ENCODE data around the gene FRG1.
"Not testable (repeated sequence)": the region's sequence is repeated elsewhere in the genome, so short reads cannot be mapped to it uniquely, and the experiment has no call there.

Gene FRG1

GRCh38 chr4:189985651-189986243 is 45.1 kb downstream of the FRG1 start:
- DNase-seq: not testable (repeated sequence)

GRCh38 chr4:189988877-189989431 is 48.3 kb downstream of the FRG1 start:
- no peak for DNase-seq

GRCh38 chr4:189989941-189990340 is 49.3 kb downstream of the FRG1 start:
- DNase-seq: not testable (repeated sequence)
